C4-2B (cell line): Measurements from ENCODE around the gene APLP1.

Experiments
- H3K27ac ChIP-seq: fragments of 450-650 bp; 2 replicates; pipeline ENCODE4 v1.5.1; 2017
- CTCF ChIP-seq: fragments of 450-650 bp; conservative IDR thresholded peaks from 2 replicates; pipeline ENCODE4 v1.5.1; 2017; ENCODE audit warnings: mild to moderate bottlenecking
- ZFX ChIP-seq: fragments of 450-650 bp; IDR thresholded peaks from 2 replicates; pipeline ENCODE4 v1.6.1; 2017

Gene APLP1

DNA sequence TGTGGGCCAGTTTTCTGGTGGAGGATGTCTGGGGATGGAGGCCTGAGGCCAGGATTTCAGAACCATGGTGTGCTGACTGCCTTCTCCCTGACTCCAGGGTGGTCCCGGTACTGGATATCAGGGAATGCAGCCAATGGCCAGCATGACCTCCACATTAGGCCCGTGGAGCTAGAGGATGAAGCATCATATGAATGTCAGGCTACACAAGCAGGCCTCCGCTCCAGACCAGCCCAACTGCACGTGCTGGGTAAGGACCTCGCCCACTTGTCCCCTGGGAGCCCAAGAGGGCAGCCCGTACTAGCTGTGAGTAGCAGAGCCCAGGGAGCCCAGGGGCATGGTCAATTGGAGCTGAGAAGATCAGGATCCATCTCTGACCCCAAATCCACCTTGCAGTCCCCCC is 10.1 kb upstream of the APLP1 start:
- TF ChIP-seq CTCF (no peak), ZFX (no peak)

GRCh38 chr19:35859414-35859813 is 9.0 kb upstream of the APLP1 start:
- no peak overlapping the region for H3K27ac ChIP-seq
- TF ChIP-seq CTCF, result no peak
- TF ChIP-seq ZFX, result no peak

More for the DNA sequence above, 10.1 kb upstream of the APLP1 start:
- no peak overlapping the region for H3K27ac ChIP-seq

DNA sequence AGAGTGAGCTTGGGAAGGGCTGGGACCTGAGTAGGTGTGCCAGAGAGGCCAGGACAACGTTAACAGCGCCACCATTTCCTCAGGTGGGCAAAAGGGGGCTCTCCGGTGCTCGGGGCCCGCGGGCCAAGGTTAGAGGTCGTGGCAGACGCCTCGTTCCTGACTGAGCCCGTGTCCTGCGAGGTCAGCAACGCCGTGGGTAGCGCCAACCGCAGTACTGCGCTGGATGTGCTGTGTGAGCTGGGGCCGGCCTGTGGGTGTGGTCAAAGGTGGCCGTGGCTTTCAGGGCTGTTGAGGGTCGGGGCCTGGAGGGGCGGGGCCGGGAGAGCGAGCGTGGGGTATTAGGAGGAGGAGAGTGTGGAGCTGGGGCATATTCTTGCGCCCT is 7.9 kb upstream of the APLP1 start:
- H3K27ac ChIP-seq, result no peak overlapping the region
- TF ChIP-seq CTCF (no peak), ZFX (no peak)

DNA sequence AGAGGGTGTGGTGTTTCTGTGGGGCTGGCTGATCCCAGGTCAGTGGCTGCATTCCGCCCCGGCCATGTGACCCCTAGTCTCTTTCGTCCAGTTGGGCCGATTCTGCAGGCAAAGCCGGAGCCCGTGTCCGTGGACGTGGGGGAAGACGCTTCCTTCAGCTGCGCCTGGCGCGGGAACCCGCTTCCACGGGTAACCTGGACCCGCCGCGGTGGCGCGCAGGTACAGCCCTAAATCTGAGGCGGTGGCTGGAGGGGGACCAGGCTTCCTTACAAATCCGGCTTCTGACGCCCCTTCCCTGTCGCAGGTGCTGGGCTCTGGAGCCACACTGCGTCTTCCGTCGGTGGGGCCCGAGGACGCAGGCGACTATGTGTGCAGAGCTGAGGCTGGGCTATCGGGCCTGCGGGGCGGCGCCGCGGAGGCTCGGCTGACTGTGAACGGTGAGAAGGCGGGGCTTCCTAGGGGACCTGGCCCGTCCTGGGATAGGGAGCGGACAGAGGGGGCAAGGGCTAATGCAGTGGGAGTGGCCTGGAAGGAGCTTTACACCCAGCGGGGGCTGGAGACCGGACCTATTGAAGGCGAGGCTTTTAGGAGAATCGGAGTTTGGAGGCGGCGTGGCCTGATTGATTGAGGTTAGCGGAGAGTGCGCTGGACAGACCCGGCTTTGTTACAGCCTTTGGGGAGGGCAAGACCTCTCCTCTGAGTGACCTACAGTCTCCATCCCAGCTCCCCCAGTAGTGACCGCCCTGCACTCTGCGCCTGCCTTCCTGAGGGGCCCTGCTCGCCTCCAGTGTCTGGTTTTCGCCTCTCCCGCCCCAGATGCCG is 7.3 kb upstream of the APLP1 start:
- H3K27ac ChIP-seq, result no peak overlapping the region
- no peak for TF ChIP-seq ZFX
- no peak for TF ChIP-seq CTCF

DNA sequence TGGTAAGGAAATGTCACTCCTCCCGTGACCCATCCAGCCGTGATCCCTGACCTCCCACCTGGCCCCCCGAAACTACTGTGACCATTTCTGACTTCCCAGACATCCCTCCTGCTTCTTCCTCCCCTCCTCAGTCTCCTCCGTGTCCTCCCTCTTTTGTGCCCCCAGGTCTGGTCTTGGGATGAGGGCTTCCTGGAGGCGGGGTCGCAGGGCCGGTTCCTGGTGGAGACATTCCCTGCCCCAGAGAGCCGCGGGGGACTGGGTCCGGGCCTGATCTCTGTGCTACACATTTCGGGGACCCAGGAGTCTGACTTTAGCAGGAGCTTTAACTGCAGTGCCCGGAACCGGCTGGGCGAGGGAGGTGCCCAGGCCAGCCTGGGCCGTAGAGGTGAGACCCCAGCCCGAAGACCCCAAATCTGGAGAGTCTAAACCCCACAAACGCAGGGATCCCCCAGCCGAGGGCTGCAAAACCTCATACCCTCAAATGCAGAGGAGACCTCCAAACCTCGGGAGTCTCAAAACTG is 6.7 kb upstream of the APLP1 start:
- no peak overlapping the region for H3K27ac ChIP-seq
- TF ChIP-seq CTCF (no peak), ZFX (no peak)

DNA sequence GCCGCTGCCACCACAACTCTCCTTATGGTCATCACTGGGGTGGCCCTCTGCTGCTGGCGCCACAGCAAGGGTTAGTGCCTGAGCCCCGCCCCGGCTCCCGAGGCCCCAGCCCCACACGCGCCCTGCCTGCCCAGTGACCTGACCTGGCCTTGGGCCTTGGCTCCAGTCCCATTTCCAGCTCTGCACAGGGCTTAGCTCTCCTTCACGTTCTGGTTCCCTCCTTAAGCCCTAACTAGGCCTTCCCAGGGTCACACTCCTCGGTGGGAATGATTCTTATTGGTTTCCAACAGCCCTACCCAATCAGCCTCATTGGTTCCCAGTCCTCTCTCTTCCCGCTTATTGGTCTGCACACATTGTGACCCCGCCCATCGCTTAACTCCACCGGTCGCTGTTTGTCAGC is 5.8 kb upstream of the APLP1 start:
- TF ChIP-seq ZFX, result no peak
- no peak for TF ChIP-seq CTCF
- no peak overlapping the region for H3K27ac ChIP-seq

- TF ChIP-seq ZFX, result no peak
- TF ChIP-seq CTCF, result no peak
- H3K27ac ChIP-seq, result no peak overlapping the region
Measured at GRCh38 chr19:35863018-35863417, 5.4 kb upstream of the APLP1 start.
